GM18858 (cell line): Measurements from ENCODE around the gene ZBED1.
"Not testable (repeated sequence)": the region's sequence is repeated elsewhere in the genome, so short reads cannot be mapped to it uniquely, and the experiment has no call there.

Experiments
- ATAC-seq: cut with Tn5 transposase; IDR thresholded peaks from one replicate; pipeline ENCODE4 v1.9.1; 2021; ENCODE audit not compliant: unreplicated experiment

The ZBED1 gene

GRCh38 chrX:2457289-2458133 lies 43.3 kb downstream of the ZBED1 start:
- ATAC-seq = no peak

GRCh38 chrX:2456091-2456490 lies 44.7 kb downstream of the ZBED1 start:
- ATAC-seq = not testable (repeated sequence)

GRCh38 chrX:2454620-2455019 lies 46.2 kb downstream of the ZBED1 start:
- not testable (repeated sequence) for ATAC-seq

GRCh38 chrX:2452799-2453198 lies 48.0 kb downstream of the ZBED1 start:
- no peak for ATAC-seq

- no peak for ATAC-seq
Measured at GRCh38 chrX:2452317-2452784, 48.4 kb downstream of the ZBED1 start.

- no peak for ATAC-seq
Measured at GRCh38 chrX:2451501-2452316, 49.1 kb downstream of the ZBED1 start.

GRCh38 chrX:2450681-2451080 lies 50.1 kb downstream of the ZBED1 start:
- ATAC-seq = no peak

GRCh38 chrX:2449135-2449886 lies 51.5 kb downstream of the ZBED1 start:
- no peak for ATAC-seq

- no peak for ATAC-seq
Measured at GRCh38 chrX:2447484-2447883, 53.3 kb downstream of the ZBED1 start.

- ATAC-seq = no peak
Measured at GRCh38 chrX:2446815-2447214, 54.0 kb downstream of the ZBED1 start.

GRCh38 chrX:2445662-2446623 lies 54.8 kb downstream of the ZBED1 start:
- no peak for ATAC-seq

- no peak for ATAC-seq
Measured at GRCh38 chrX:2442694-2443093, 58.1 kb downstream of the ZBED1 start.

GRCh38 chrX:2441466-2441865 lies 59.3 kb downstream of the ZBED1 start:
- ATAC-seq = no peak

- ATAC-seq = no peak
Measured at GRCh38 chrX:2439613-2440012, 61.2 kb downstream of the ZBED1 start.
